H9 (cell line): Measurements from ENCODE around the gene MLANA. TPM values are rescaled to one million over a fixed set of nuclear protein-coding genes. Genes with fewer than 3 reads are reported as not detected.

ENCODE experiments used
- DNase-seq: peaks from one replicate; pipeline ENCODE4 v3.0.0-alpha.2; 2017
- H2AFZ ChIP-seq: one replicate; pipeline ENCODE4 v1.6.1; 2013; ENCODE audit warnings: mild to moderate bottlenecking, low read length, control low read depth, moderate library complexity
- H2AK5ac ChIP-seq: 2 replicates; pipeline ENCODE4 v1.6.1; 2013; ENCODE audit warnings: low read length, control low read depth, mixed read lengths; ENCODE audit not compliant: insufficient read length
- H2BK120ac ChIP-seq: one replicate; pipeline ENCODE4 v1.6.1; 2013; ENCODE audit warnings: low read depth, mild to moderate bottlenecking, low read length, control low read depth, inconsistent platforms; ENCODE audit not compliant: poor library complexity, severe bottlenecking
- H2BK12ac ChIP-seq: 2 replicates; pipeline ENCODE4 v1.6.1; 2013; ENCODE audit warnings: low read length, control low read depth, mixed read lengths, low read depth; ENCODE audit not compliant: insufficient read length
- H2BK15ac ChIP-seq: 2 replicates; pipeline ENCODE4 v1.6.1; 2013; ENCODE audit warnings: low read depth, low read length, control low read depth
- H2BK20ac ChIP-seq: one replicate; pipeline ENCODE4 v1.6.1; 2013; ENCODE audit warnings: low read depth, mild to moderate bottlenecking, low read length, control low read depth, inconsistent platforms; ENCODE audit not compliant: poor library complexity, severe bottlenecking
- H2BK5ac ChIP-seq: 2 replicates; pipeline ENCODE4 v1.6.1; 2013; ENCODE audit warnings: low read length, control low read depth, mixed read lengths; ENCODE audit not compliant: insufficient read length
- H3K14ac ChIP-seq: 2 replicates; pipeline ENCODE4 v1.6.1; 2013; ENCODE audit warnings: low read length, control low read depth; ENCODE audit not compliant: insufficient read depth
- H3K18ac ChIP-seq: 2 replicates; pipeline ENCODE4 v1.6.1; 2013; ENCODE audit warnings: low read depth, mild to moderate bottlenecking, mixed read lengths, low read length, control low read depth; ENCODE audit not compliant: insufficient read length
- H3K23ac ChIP-seq: 2 replicates; pipeline ENCODE4 v1.6.1; 2013; ENCODE audit warnings: low read length, control low read depth, mixed read lengths, low read depth; ENCODE audit not compliant: insufficient read length
- H3K23me2 ChIP-seq: 2 replicates; pipeline ENCODE4 v1.6.1; 2013; ENCODE audit warnings: low read depth, mild to moderate bottlenecking, mixed read lengths, low read length, control low read depth; ENCODE audit not compliant: insufficient read length, poor library complexity, severe bottlenecking
- H3K27ac ChIP-seq: 2 replicates; pipeline ENCODE4 v1.5.1; 2013; ENCODE audit warnings: low read length, control low read depth, mixed read lengths, low read depth; ENCODE audit not compliant: insufficient read length
- H3K27me3 ChIP-seq: 2 replicates; pipeline ENCODE4 v1.6.1; 2013; ENCODE audit warnings: low read length, control low read depth, inconsistent platforms; ENCODE audit not compliant: insufficient read depth
- H3K4ac ChIP-seq: 2 replicates; pipeline ENCODE4 v1.6.1; 2013; ENCODE audit warnings: low read depth, mild to moderate bottlenecking, control low read depth, inconsistent platforms, low read length, moderate library complexity
- H3K4me1 ChIP-seq: 2 replicates; pipeline ENCODE4 v1.6.1; 2013; ENCODE audit warnings: low read length, control low read depth, inconsistent platforms; ENCODE audit not compliant: insufficient read depth
- H3K4me2 ChIP-seq: 2 replicates; pipeline ENCODE4 v1.6.1; 2013; ENCODE audit warnings: low read length, control low read depth, mixed read lengths; ENCODE audit not compliant: insufficient read length, insufficient read depth
- H3K56ac ChIP-seq: 2 replicates; pipeline ENCODE4 v1.6.1; 2013; ENCODE audit warnings: low read depth, mild to moderate bottlenecking, mixed read lengths, low read length, control low read depth; ENCODE audit not compliant: insufficient read length
- H3K79me1 ChIP-seq: 2 replicates; pipeline ENCODE4 v1.6.1; 2013; ENCODE audit warnings: low read depth, mild to moderate bottlenecking, moderate library complexity, low read length, control low read depth, inconsistent platforms; ENCODE audit not compliant: insufficient read depth, poor library complexity, severe bottlenecking
- H3K79me2 ChIP-seq: 2 replicates; pipeline ENCODE4 v1.6.1; 2013; ENCODE audit warnings: low read length, control low read depth, inconsistent platforms; ENCODE audit not compliant: insufficient read depth
- H3K9ac ChIP-seq: 2 replicates; pipeline ENCODE4 v1.6.1; 2013; ENCODE audit warnings: low read length, control low read depth, mixed read lengths; ENCODE audit not compliant: insufficient read length; ENCODE audit errors: extremely low read depth
- H3K9me3 ChIP-seq: one replicate; pipeline ENCODE4 v1.6.1; 2013; ENCODE audit warnings: low read depth, low read length, inconsistent platforms; ENCODE audit not compliant: control insufficient read depth
- H3T11ph ChIP-seq: one replicate; pipeline ENCODE4 v1.6.1; 2013; ENCODE audit warnings: mild to moderate bottlenecking, low read length, control low read depth, inconsistent platforms
- H4K20me1 ChIP-seq: one replicate; pipeline ENCODE4 v1.6.1; 2013; ENCODE audit not compliant: control insufficient read depth, insufficient read length, insufficient read depth
- H4K5ac ChIP-seq: 2 replicates; pipeline ENCODE4 v1.6.1; 2013; ENCODE audit warnings: low read depth, mild to moderate bottlenecking, mixed read lengths, low read length, control low read depth; ENCODE audit not compliant: insufficient read length
- H4K8ac ChIP-seq: replicated peaks from 2 replicates; pipeline ENCODE4 v1.6.1; 2013; ENCODE audit warnings: low read length, control low read depth, mixed read lengths, low read depth; ENCODE audit not compliant: insufficient read length
- H4K91ac ChIP-seq: 2 replicates; pipeline ENCODE4 v1.6.1; 2013; ENCODE audit warnings: low read depth, mild to moderate bottlenecking, moderate library complexity, mixed read lengths, low read length, control low read depth; ENCODE audit not compliant: insufficient read length
- H3K27ac Mint-ChIP-seq, 3 experiments: 2 replicates in 2 of 3; 3 replicates in 1 of 3; pipeline ENCODE4 v1.8.0; 2020 to 2021; ENCODE audit warnings: mixed read lengths in 3 of 3, mild to moderate bottlenecking in 1 of 3, moderate library complexity in 1 of 3
- H3K27me3 Mint-ChIP-seq: 2 replicates; pipeline ENCODE4 v1.8.0; 2021; ENCODE audit warnings: low read depth, mild to moderate bottlenecking, moderate library complexity, mixed read lengths
- H3K36me3 Mint-ChIP-seq, 3 experiments: 2 replicates in 2 of 3; 3 replicates in 1 of 3; pipeline ENCODE4 v1.8.0; 2020 to 2021; ENCODE audit warnings: low read depth in 3 of 3, mixed read lengths in 3 of 3; ENCODE audit not compliant: insufficient read depth in 1 of 3
- H3K4me1 Mint-ChIP-seq, 2 experiments: 2 replicates each; pipeline ENCODE4 v1.8.0; 2020; ENCODE audit warnings: mixed read lengths in 2 of 2
- H3K4me3 Mint-ChIP-seq, 2 experiments: 2 replicates in 1 of 2; 3 replicates in 1 of 2; pipeline ENCODE4 v1.8.0; 2020 to 2021; ENCODE audit warnings: mild to moderate bottlenecking in 2 of 2, mixed read lengths in 2 of 2, moderate library complexity in 1 of 2
- H3K9me3 Mint-ChIP-seq, 2 experiments: 2 replicates in 1 of 2; 3 replicates in 1 of 2; pipeline ENCODE4 v1.8.0; 2020; ENCODE audit warnings: mild to moderate bottlenecking in 2 of 2, mixed read lengths in 2 of 2, moderate library complexity in 1 of 2
- CTCF ChIP-seq: fragments of 200-600 bp; sonication (generic); conservative IDR thresholded peaks from 3 replicates; pipeline ENCODE4 v1.8.0; 2021; ENCODE audit warnings: antibody characterized with exemption, mild to moderate bottlenecking
- WGBS: extraction: QIAGEN DNeasy Blood & Tissue Kit; methylation state at CpG from one replicate; pipeline ENCODE4 v1.1.7; 2013; ENCODE audit warnings: missing lambda C conversion rate, low lambda C conversion rate, mixed read lengths; ENCODE audit not compliant: insufficient read length; ENCODE audit errors: extremely low coverage; 5-methylcytosine and 5-hydroxymethylcytosine counted together
- total RNA-seq: library from RNA; stranded (reverse); gene quantifications from 2 replicates; pipeline ENCODE4 v1.2.1, GENCODE V29; 2021

Gene MLANA
- total RNA-seq, 1 experiment from 2014 or later: not detected

- Histone ChIP-seq H3K23ac (no peak overlapping the region), H3K27me3 (no peaks in the 10 kb centered on the region), H2BK5ac (no peak overlapping the region), H3K4ac (no peak overlapping the region), H2BK20ac (no peak overlapping the region), H4K91ac (no peak overlapping the region), H3K79me2 (no peaks in the 10 kb centered on the region), H3K18ac (no peak overlapping the region), H3K9me3 (no peaks in the 10 kb centered on the region), H3K9ac (no peak overlapping the region), H3K4me1 (0 out of 2 replicates have a peak, but pooled peaks cover 2% of the 10 kb centered on the region), H3K56ac (no peak overlapping the region), H2BK15ac (no peak overlapping the region), H3K4me2 (no peak overlapping the region), H2AK5ac (no peak overlapping the region), H3K14ac (no peak overlapping the region), H4K20me1 (no peaks in the 10 kb centered on the region), H2AFZ (no peak overlapping the region), H2BK12ac (no peak overlapping the region), H3K27ac (no peak overlapping the region), H4K8ac (no peak overlapping the region), H2BK120ac (no peak overlapping the region), H3K23me2 (no peaks in the 10 kb centered on the region), H3K79me1 (no peaks in the 10 kb centered on the region), H3T11ph (no peak overlapping the region), H4K5ac (no peak overlapping the region)
- Mint-ChIP-seq H3K4me3 (no peak overlapping the region), H3K27ac (no peak overlapping the region), H3K9me3 (peaks cover 7% of the 10 kb centered on the region in 2 experiments; a peak in 4 of 5 replicates), H3K27me3 (no peaks in the 10 kb centered on the region; the same call in 1 of the 2 replicates), H3K4me1 (peaks cover 17 to 24% of the 10 kb centered on the region in 2 experiments), H3K36me3 (peaks cover 2 to 11% (median 3%) of the 10 kb centered on the region in 3 experiments; a peak in 5 of 7 replicates)
- no CpG with 5 or more reads among the region's 12 CpGs for WGBS
- no peak for DNase-seq
- no peak for TF ChIP-seq CTCF
Observed at GRCh38 chr9:5841771-5842573, 48.7 kb upstream of the MLANA start.
